GM23338 (cell line): ENCODE measurements around the gene OR2M5.

ENCODE experiments used
- CREB1 ChIP-seq: fragments of 250-450 bp; sonication (Bioruptor Pico); IDR thresholded peaks from 2 replicates; pipeline ENCODE4 v1.5.0; 2020; ENCODE audit warnings: low read depth, mild to moderate bottlenecking, moderate library complexity
- CTCF ChIP-seq, 2 experiments: fragments of 200-600 bp in 1 of 2; sonication (generic) in 1 of 2; conservative IDR thresholded peaks; 2 replicates each; pipeline versions ENCODE4 v1.5.1 to v1.6.1; 2016 to 2017; ENCODE audit warnings: antibody characterized with exemption in 2 of 2, low read depth in 2 of 2, mild to moderate bottlenecking in 2 of 2, moderate library complexity in 1 of 2
- ETS1 ChIP-seq: IDR thresholded peaks from 2 replicates; pipeline ENCODE4 v1.6.1; 2016; ENCODE audit warnings: antibody characterized with exemption
- EZH2 ChIP-seq: fragments of 200-600 bp; sonication (generic); IDR thresholded peaks from one replicate; pipeline ENCODE4 v1.8.0; 2017; ENCODE audit warnings: antibody characterized with exemption, mild to moderate bottlenecking, low read depth; ENCODE audit not compliant: unreplicated experiment
- EZH2phosphoT487 ChIP-seq: fragments of 200-600 bp; sonication (generic); IDR thresholded peaks from one replicate; pipeline ENCODE4 v1.8.1; 2018; ENCODE audit warnings: antibody characterized with exemption; ENCODE audit not compliant: unreplicated experiment
- JUNB ChIP-seq: IDR thresholded peaks from one replicate; pipeline ENCODE4 v1.6.1; 2016; ENCODE audit warnings: antibody characterized with exemption; ENCODE audit not compliant: unreplicated experiment
- NANOG ChIP-seq: IDR thresholded peaks from 2 replicates; pipeline ENCODE4 v1.6.1; 2016; ENCODE audit warnings: antibody characterized with exemption, borderline replicate concordance
- POLR2AphosphoS5 ChIP-seq: IDR thresholded peaks from 2 replicates; pipeline ENCODE4 v1.6.1; 2016; ENCODE audit warnings: antibody characterized with exemption, low read depth
- REST ChIP-seq: IDR thresholded peaks from one replicate; pipeline ENCODE4 v1.6.1; 2018; ENCODE audit warnings: antibody characterized with exemption; ENCODE audit not compliant: unreplicated experiment
- STAT1 ChIP-seq: IDR thresholded peaks from one replicate; pipeline ENCODE4 v1.6.1; 2016; ENCODE audit warnings: antibody characterized with exemption; ENCODE audit not compliant: unreplicated experiment
- ZNF114 ChIP-seq: fragments of 250-450 bp; sonication (Bioruptor Pico); IDR thresholded peaks from 2 replicates; pipeline ENCODE4 v1.5.0; 2020; ENCODE audit warnings: mild to moderate bottlenecking, moderate library complexity
- ZNF331 ChIP-seq: fragments of 250-450 bp; sonication (Bioruptor Pico); IDR thresholded peaks from 2 replicates; pipeline ENCODE4 v1.5.0; 2020; ENCODE audit warnings: low read depth, mild to moderate bottlenecking, moderate library complexity
- ZNF462 ChIP-seq: fragments of 250-450 bp; sonication (Bioruptor Pico); IDR thresholded peaks from 2 replicates; pipeline ENCODE4 v1.5.0; 2020; ENCODE audit warnings: mild to moderate bottlenecking, moderate library complexity

GRCh38 chr1:248187363-248187762 is 42.4 kb downstream of the OR2M5 start:
- TF ChIP-seq CTCF (conservative IDR thresholded peaks at IDR 0.05; ENCODE audit: low read depth in 2 of 2) = no peak
- no peak for TF ChIP-seq POLR2AphosphoS5
- no peak for TF ChIP-seq EZH2phosphoT487
- no peak for TF ChIP-seq STAT1
- TF ChIP-seq EZH2 = no peak
- TF ChIP-seq ETS1 = no peak
- TF ChIP-seq REST = no peak
- no peak for TF ChIP-seq JUNB
- TF ChIP-seq ZNF114 = no peak
- TF ChIP-seq CREB1 (CRISPR knock-in tag) = no peak
- no peak for TF ChIP-seq ZNF331 (CRISPR knock-in tag)
- no peak for TF ChIP-seq ZNF462
- no peak for TF ChIP-seq NANOG
